ENCODE measurements around the gene ADRA2C. TPM values are rescaled to one million over a fixed set of nuclear protein-coding genes. Genes with fewer than 3 reads are reported as not detected.

ADRA2C gene
- total and polyA plus RNA-seq, 9 of the 15 experiments (the other 6 are each of a cell fraction or from before 2014, with no cell fraction given), result 0.06 to 0.58 (median 0.14) TPM; not detected in 2

- 0% methylated on average over 4 of the region's 8 CpGs for WGBS (ENCODE audit: insufficient coverage, low coverage, missing lambda C conversion rate)
- no TSS peak for BruUV-seq (replicated peaks)
- Histone ChIP-seq H3K4me1 (replicated peaks in 1 of 2; ENCODE audit: control insufficient read depth in 2 of 2, insufficient read depth in 2 of 2, low read length in 2 of 2) (no peaks in the 10 kb centered on the region), H3K27ac (ENCODE audit: extremely low read depth, low read depth, low read length) (no peak overlapping the region), H3K9ac (ENCODE audit: insufficient read depth in 1 of 2, low read depth in 2 of 2, low read length in 2 of 2) (no peak overlapping the region), H4K20me1 (replicated peaks; ENCODE audit: control insufficient read depth, insufficient read depth, low read length) (no peaks in the 10 kb centered on the region), H3K4me2 (ENCODE audit: insufficient read depth, low read length) (no peak overlapping the region), H3K36me3 (ENCODE audit: control insufficient read depth, insufficient read depth, low read length) (no peaks in the 10 kb centered on the region), H3K9me1 (ENCODE audit: control insufficient read depth, insufficient read depth, low read length) (no peaks in the 10 kb centered on the region), H2AFZ (ENCODE audit: low read depth, low read length) (no peak overlapping the region), H3K79me2 (ENCODE audit: control insufficient read depth, insufficient read depth, low read length) (no peaks in the 10 kb centered on the region), H3K9me3 (replicated peaks; ENCODE audit: control insufficient read depth, insufficient read depth, low read depth, low read length) (no peaks in the 10 kb centered on the region; the same call in 1 of the 2 replicates), H3K27me3 (ENCODE audit: control insufficient read depth in 2 of 2, insufficient read depth in 2 of 2, low read length in 2 of 2) (peaks cover 0 to 23% of the 10 kb centered on the region in 2 experiments; a peak in 2 of 5 replicates), H3K4me3 (no peak overlapping the region)
- FAIRE-seq (no peak), ATAC-seq (no peak), DNase-seq (ENCODE audit: extremely low read depth in 1 of 4, low spot score in 3 of 4) (no peak)
- CTCF ChIA-PET (ENCODE audit: low intra/inter-chr PET ratio), result no interaction called here
- in situ Hi-C loops (cut with MboI), result no loop called here
- intact Hi-C loops (cut with micrococcal nuclease), result no loop called here
- TF ChIP-seq FOXP4 (CRISPR knock-in tag; IDR thresholded peaks at IDR 0.05; ENCODE audit: borderline replicate concordance), result no peak
- no peak for TF ChIP-seq HINFP (tag; conservative IDR thresholded peaks at IDR 0.05; ENCODE audit: low read depth)
- TF ChIP-seq PATZ1 (CRISPR knock-in tag; IDR thresholded peaks at IDR 0.05; ENCODE audit: borderline replicate concordance), result no peak
- TF ChIP-seq ZNF785 (CRISPR knock-in tag; IDR thresholded peaks at IDR 0.05), result no peak
- TF ChIP-seq HCFC1 (IDR thresholded peaks at IDR 0.05; ENCODE audit: low read depth, low read length), result no peak
- TF ChIP-seq HDAC3 (IDR thresholded peaks at IDR 0.05; ENCODE audit: borderline replicate concordance, partially characterized antibody), result no peak
- TF ChIP-seq BRD9 (IDR thresholded peaks at IDR 0.05; ENCODE audit: low read depth, partially characterized antibody), result no peak
- no peak for TF ChIP-seq ZBTB49 (CRISPR knock-in tag; IDR thresholded peaks at IDR 0.05; ENCODE audit: borderline replicate concordance)
- no peak for TF ChIP-seq HDAC6 (IDR thresholded peaks at IDR 0.05; ENCODE audit: low read depth, low read length)
- TF ChIP-seq ZNF384 (IDR thresholded peaks at IDR 0.05; ENCODE audit: low read depth, low read length), result no peak
- TF ChIP-seq ZNF551 (CRISPR knock-in tag; IDR thresholded peaks at IDR 0.05), result no peak
- TF ChIP-seq ZNF3 (CRISPR knock-in tag; IDR thresholded peaks at IDR 0.05), result no peak
- POLR2A ChIA-PET, result no interaction called here
These were observed 45.0 kb upstream of the ADRA2C start for GRCh38 chr4:3721186-3721585.

Measured in K562 (cell line).